HEK293T (cell line): ENCODE measurements around the gene METTL14.

Experiments
- ARNT ChIP-seq: fragments of 450-650 bp; IDR thresholded peaks from 2 replicates; pipeline ENCODE4 v1.6.1; 2017; ENCODE audit warnings: mild to moderate bottlenecking
- BHLHE40 ChIP-seq: fragments of 450-650 bp; IDR thresholded peaks from 2 replicates; pipeline ENCODE4 v1.6.1; 2016; ENCODE audit warnings: mild to moderate bottlenecking, moderate library complexity, borderline replicate concordance
- ELF4 ChIP-seq: fragments of 450-650 bp; IDR thresholded peaks from 2 replicates; pipeline ENCODE4 v1.6.1; 2017; ENCODE audit warnings: antibody characterized with exemption
- FOXA1 ChIP-seq: fragments of 450-650 bp; IDR thresholded peaks from 2 replicates; pipeline ENCODE4 v1.6.1; 2016; ENCODE audit warnings: mild to moderate bottlenecking
- FOXM1 ChIP-seq: fragments of 450-650 bp; IDR thresholded peaks from 2 replicates; pipeline ENCODE4 v1.6.1; 2017; ENCODE audit warnings: mild to moderate bottlenecking, borderline replicate concordance
- NFRKB ChIP-seq: fragments of 450-650 bp; IDR thresholded peaks from 2 replicates; pipeline ENCODE4 v1.6.1; 2016; ENCODE audit warnings: mild to moderate bottlenecking, moderate library complexity
- PKNOX1 ChIP-seq: fragments of 450-650 bp; IDR thresholded peaks from 2 replicates; pipeline ENCODE4 v1.6.1; 2016
- SP1 ChIP-seq: fragments of 450-650 bp; IDR thresholded peaks from 2 replicates; pipeline ENCODE4 v1.6.1; 2017
- SUZ12 ChIP-seq: fragments of 450-650 bp; IDR thresholded peaks from 2 replicates; pipeline ENCODE4 v1.6.1; 2016; ENCODE audit warnings: mild to moderate bottlenecking
- ZNF384 ChIP-seq: fragments of 450-650 bp; IDR thresholded peaks from 2 replicates; pipeline ENCODE4 v1.6.1; 2016

GRCh38 chr4:118751629-118752323, 66.6 kb downstream of the METTL14 start:
- no peak for TF ChIP-seq SUZ12
- no peak for TF ChIP-seq FOXM1
- TF ChIP-seq FOXA1 = no peak
- no peak for TF ChIP-seq BHLHE40
- no peak for TF ChIP-seq PKNOX1
- TF ChIP-seq ELF4 = no peak
- TF ChIP-seq ARNT = no peak
- TF ChIP-seq SP1 = no peak
- no peak for TF ChIP-seq ZNF384
- no peak for TF ChIP-seq NFRKB
